Tibial artery (tissue), 4 donors: ENCODE data around the gene LHX6.

ENCODE experiments used
- DNase-seq, 2 donors: peaks; one replicate each; pipeline ENCODE4 v3.0.0-alpha.2; 2019
- H3K27ac ChIP-seq, 2 donors: fragments of 200-600 bp; sonication (generic) in 1 of 2; 1 replicate in 1 of 2; 2 replicates in 1 of 2; pipeline ENCODE4 v1.5.1; 2018 to 2019; ENCODE audit warnings: mild to moderate bottlenecking in 1 of 2
- H3K27me3 ChIP-seq, 2 donors: fragments of 200-600 bp; sonication (generic) in 1 of 2; one replicate each; pipeline versions ENCODE4 v1.5.1 to v1.6.0; 2016 to 2019
- H3K36me3 ChIP-seq, 3 donors: fragments of 200-600 bp; sonication (generic) in 2 of 3; one replicate each; pipeline ENCODE4 v1.5.1; 2016 to 2019; ENCODE audit warnings: mild to moderate bottlenecking in 2 of 3
- H3K4me1 ChIP-seq, 4 donors: fragments of 200-600 bp; sonication (generic) in 2 of 4; 1 replicate in 3 of 4; 2 replicates in 1 of 4; pipeline ENCODE4 v1.5.1; 2016 to 2019
- H3K4me3 ChIP-seq, 2 donors: fragments of 200-600 bp; sonication (generic) in 1 of 2; 1 replicate in 1 of 2; 2 replicates in 1 of 2; pipeline ENCODE4 v1.5.1; 2018 to 2019; ENCODE audit warnings: mild to moderate bottlenecking in 2 of 2
- H3K9me3 ChIP-seq, 3 donors: fragments of 200-600 bp; sonication (generic) in 1 of 3; one replicate each; pipeline ENCODE4 v1.5.1; 2016 to 2019
- intact Hi-C: fragments of 100-400 bp; cut with DNase I; formaldehyde crosslinking; loops from one replicate; pipeline ENCODE4 v1.15.0; 2023; ENCODE audit warnings: low total_unique reads
- TF ChIP-seq, protein P1 (sequence below), 2 experiments: fragments of 200-600 bp in 1 of 2; fragments of 450-650 bp in 1 of 2; IDR thresholded peaks; one replicate each; pipeline ENCODE4 v1.5.1; 2017 to 2019; ENCODE audit warnings: antibody characterized with exemption in 2 of 2, mild to moderate bottlenecking in 1 of 2, moderate library complexity in 1 of 2

LHX6 gene

DNA sequence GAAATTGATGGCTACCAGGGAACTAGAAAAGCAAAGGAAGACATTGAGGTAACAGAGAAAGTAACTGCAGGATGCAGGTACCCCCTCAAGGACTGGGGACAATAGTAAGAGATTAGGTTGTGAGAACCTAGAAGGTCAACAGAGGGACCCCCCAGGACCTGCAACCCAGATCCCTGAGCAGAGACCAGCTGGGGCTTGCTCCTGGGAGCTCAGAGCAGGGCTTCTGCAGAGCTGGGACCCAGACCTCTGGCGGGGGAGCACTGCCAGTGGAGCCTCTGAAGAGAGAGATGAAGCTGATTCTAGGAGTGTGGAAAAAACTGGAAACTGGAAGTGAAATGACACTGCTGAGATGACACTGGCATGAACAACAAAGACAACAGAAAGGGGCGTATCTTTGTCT, 51.8 kb downstream of the LHX6 start:
- TF ChIP-seq, protein P1, sequence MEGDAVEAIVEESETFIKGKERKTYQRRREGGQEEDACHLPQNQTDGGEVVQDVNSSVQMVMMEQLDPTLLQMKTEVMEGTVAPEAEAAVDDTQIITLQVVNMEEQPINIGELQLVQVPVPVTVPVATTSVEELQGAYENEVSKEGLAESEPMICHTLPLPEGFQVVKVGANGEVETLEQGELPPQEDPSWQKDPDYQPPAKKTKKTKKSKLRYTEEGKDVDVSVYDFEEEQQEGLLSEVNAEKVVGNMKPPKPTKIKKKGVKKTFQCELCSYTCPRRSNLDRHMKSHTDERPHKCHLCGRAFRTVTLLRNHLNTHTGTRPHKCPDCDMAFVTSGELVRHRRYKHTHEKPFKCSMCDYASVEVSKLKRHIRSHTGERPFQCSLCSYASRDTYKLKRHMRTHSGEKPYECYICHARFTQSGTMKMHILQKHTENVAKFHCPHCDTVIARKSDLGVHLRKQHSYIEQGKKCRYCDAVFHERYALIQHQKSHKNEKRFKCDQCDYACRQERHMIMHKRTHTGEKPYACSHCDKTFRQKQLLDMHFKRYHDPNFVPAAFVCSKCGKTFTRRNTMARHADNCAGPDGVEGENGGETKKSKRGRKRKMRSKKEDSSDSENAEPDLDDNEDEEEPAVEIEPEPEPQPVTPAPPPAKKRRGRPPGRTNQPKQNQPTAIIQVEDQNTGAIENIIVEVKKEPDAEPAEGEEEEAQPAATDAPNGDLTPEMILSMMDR (IDR thresholded peaks at IDR 0.05), result no peak
- Histone ChIP-seq H3K4me3 (no peak overlapping the region), H3K27me3 (peaks cover 0 to 39% of the 10 kb centered on the region in 2 donors), H3K9me3 (no peaks in the 10 kb centered on the region), H3K4me1 (no peaks in the 10 kb centered on the region), H3K36me3 (no peaks in the 10 kb centered on the region), H3K27ac (no peak overlapping the region)
- intact Hi-C loops, result no loop called here
- no peak for DNase-seq

DNA sequence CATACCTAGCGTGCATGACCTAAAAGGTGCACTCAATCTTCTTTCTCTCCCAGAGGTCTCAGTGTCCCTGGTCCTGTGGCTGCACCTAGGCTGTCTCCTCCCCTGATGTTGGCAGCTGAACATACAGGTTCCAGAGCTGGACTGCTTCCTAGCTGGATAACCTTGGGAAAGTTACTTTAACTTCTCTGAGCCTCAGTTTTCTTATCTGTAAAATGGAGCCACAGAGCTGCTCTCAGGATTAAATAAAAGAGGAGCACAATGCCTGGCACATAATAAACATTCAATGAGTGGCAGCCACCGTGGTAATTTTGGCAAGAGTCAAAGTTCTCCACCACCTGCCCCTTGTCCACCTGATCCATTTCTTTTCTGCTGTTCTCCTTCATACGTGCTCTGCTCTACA, 55.1 kb downstream of the LHX6 start:
- Histone ChIP-seq H3K9me3 (no peaks in the 10 kb centered on the region), H3K27me3 (peaks cover 0 to 42% of the 10 kb centered on the region in 2 donors), H3K36me3 (no peaks in the 10 kb centered on the region), H3K4me1 (no peaks in the 10 kb centered on the region), H3K4me3 (no peak overlapping the region), H3K27ac (no peak overlapping the region)
- no peak for DNase-seq
- intact Hi-C loops, result no loop called here
- TF ChIP-seq, protein P1 (IDR thresholded peaks at IDR 0.05), result no peak

DNA sequence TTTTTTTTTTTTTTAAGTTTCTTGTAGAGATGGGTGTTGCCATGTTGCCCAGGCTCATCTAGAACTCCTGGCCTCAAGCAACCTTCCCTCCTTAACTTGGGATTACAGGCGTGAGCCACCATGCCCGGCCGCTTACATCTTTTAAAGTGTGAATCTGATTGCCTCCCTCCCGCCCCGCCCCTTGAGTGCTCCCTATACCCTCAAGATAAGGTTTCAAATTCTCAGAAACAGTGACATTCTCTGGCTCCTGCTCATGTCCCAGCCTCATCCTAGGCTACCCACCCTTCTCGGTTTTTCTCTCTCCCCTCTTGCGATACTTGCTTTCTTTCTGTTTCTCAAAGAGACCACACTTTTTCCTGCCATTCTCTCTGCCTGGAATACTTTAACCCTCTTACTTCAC, 56.6 kb downstream of the LHX6 start:
- Histone ChIP-seq H3K27me3 (peaks cover 0 to 43% of the 10 kb centered on the region in 2 donors), H3K4me3 (no peak overlapping the region), H3K36me3 (no peaks in the 10 kb centered on the region), H3K4me1 (no peaks in the 10 kb centered on the region), H3K9me3 (no peaks in the 10 kb centered on the region), H3K27ac (no peak overlapping the region)
- TF ChIP-seq, protein P1 (IDR thresholded peaks at IDR 0.05), result no peak
- intact Hi-C loops, result no loop called here
- no peak for DNase-seq

DNA sequence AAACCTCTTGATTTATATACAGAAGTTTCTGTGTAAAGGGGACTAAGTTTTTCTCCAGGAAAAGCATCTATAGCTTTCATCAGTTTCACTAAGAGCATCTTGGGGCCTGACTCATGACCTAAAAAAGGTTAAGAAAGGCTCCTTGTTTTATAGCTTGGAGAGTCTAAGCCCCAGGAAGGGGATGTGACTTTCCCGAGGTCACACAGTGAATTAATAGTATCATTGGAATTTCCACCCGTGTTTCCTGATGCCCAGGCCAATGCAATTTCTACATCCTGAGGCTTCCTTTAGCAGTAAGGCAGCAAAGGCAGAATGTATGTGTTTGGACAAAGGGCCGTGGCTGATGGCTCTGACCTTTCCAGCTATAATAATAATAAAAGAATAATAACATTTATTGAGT, 60.4 kb downstream of the LHX6 start:
- H3K4me1 ChIP-seq, result no peaks in the 10 kb centered on the region
- no peaks in the 10 kb centered on the region for H3K36me3 ChIP-seq
- H3K27me3 ChIP-seq, result peaks cover 0 to 21% of the 10 kb centered on the region in 2 donors
- TF ChIP-seq, protein P1 (IDR thresholded peaks at IDR 0.05), result no peak
- no peak overlapping the region for H3K27ac ChIP-seq
- H3K9me3 ChIP-seq, result no peaks in the 10 kb centered on the region
- intact Hi-C loops, result no loop called here
- H3K4me3 ChIP-seq, result no peak overlapping the region
- DNase-seq, result no peak

DNA sequence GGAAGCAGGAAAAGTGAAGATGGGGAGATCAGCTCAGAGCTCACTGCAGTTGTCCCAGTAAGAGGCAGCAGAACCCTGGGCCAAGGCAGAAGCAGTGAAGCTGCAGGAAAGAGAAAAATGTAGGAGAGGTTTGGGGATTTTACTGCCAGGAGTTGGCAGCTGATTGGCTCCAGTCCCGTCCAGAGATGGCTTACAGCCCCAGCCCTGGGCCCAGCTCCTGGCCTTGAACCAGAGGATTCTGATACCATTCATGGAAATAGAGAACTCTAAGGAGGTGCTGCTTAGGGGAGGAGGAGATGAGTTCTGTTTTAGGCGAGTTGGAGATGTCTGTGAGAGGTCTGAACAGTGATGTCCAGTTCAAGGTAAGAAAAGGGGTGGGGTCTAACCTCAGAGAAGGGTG, 64.5 kb downstream of the LHX6 start:
- intact Hi-C loops, result no loop called here
- Histone ChIP-seq H3K27me3 (peaks cover 0 to 3% of the 10 kb centered on the region in 2 donors), H3K36me3 (no peaks in the 10 kb centered on the region), H3K4me3 (no peak overlapping the region), H3K4me1 (peaks cover 0 to 3% (median 0%) of the 10 kb centered on the region in 4 donors), H3K9me3 (no peaks in the 10 kb centered on the region), H3K27ac (no peak overlapping the region)
- TF ChIP-seq, protein P1 (IDR thresholded peaks at IDR 0.05), result no peak
- DNase-seq, result no peak

DNA sequence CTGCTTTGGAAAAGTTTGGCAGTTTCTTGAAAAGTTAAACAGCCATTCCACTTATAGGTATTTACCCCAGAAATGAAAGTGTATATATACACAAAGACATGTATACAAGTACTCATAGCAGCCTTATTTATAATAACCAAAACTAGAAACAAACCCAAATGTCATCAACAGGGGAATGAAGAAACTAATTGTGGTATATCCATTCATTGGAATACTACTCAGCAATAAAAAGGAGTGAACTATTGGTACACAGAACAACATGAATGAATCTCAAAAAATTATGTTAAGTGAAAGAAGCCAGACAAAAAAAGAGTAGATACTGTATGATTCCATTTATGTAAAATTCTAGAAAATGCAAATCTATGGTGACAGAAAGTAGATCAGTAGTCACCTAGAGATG, 66.3 kb downstream of the LHX6 start:
- DNase-seq, result no peak
- H3K27ac ChIP-seq, result no peak overlapping the region
- TF ChIP-seq, protein P1 (IDR thresholded peaks at IDR 0.05), result no peak
- no peaks in the 10 kb centered on the region for H3K36me3 ChIP-seq
- no peaks in the 10 kb centered on the region for H3K9me3 ChIP-seq
- intact Hi-C loops, result no loop called here
- peaks cover 0 to under 1% of the 10 kb centered on the region in 2 donors for H3K27me3 ChIP-seq
- H3K4me3 ChIP-seq, result no peak overlapping the region
- peaks cover 0 to 17% (median 6%) of the 10 kb centered on the region in 4 donors for H3K4me1 ChIP-seq
